Body of pancreas (tissue), 4 donors: Measurements from ENCODE around the gene ZNF154. TPM values are rescaled to one million over a fixed set of nuclear protein-coding genes. Genes with fewer than 3 reads are reported as not detected.

Experiments
- ATAC-seq: fragments of 150-250 bp; one replicate; pipeline ENCODE4 v1.9.1; 2016
- DNase-seq, 4 donors: peaks; one replicate each; pipeline ENCODE4 v3.0.0-alpha.2; 2019
- H3K27ac ChIP-seq, 4 donors: fragments of 200-600 bp; sonication (generic); 1 replicate in 3 of 4; 2 replicates in 1 of 4; pipeline versions ENCODE4 v1.5.1 to v1.6.1; 2016 to 2019; ENCODE audit warnings: mild to moderate bottlenecking in 1 of 4, mixed read lengths in 1 of 4, moderate library complexity in 1 of 4
- H3K27me3 ChIP-seq, 2 donors: fragments of 200-600 bp; sonication (generic); one replicate each; pipeline ENCODE4 v1.6.0; 2016; ENCODE audit warnings: mild to moderate bottlenecking in 1 of 2
- H3K36me3 ChIP-seq, 2 donors: fragments of 200-600 bp; sonication (generic); replicated peaks in 1 of 2; 2 replicates each; pipeline ENCODE4 v1.5.1; 2016; ENCODE audit warnings: low read depth in 2 of 2; ENCODE audit not compliant: insufficient read depth in 1 of 2
- H3K4me1 ChIP-seq: fragments of 200-600 bp; sonication (generic); one replicate; pipeline ENCODE4 v1.6.0; 2016
- H3K4me3 ChIP-seq, 2 donors: fragments of 200-600 bp; sonication (generic); 1 replicate in 1 of 2; 2 replicates in 1 of 2; pipeline ENCODE4 v1.5.1; 2016 to 2019
- H3K9me3 ChIP-seq, 3 donors: fragments of 200-600 bp; sonication (generic); 1 replicate in 2 of 3; 2 replicates in 1 of 3; pipeline ENCODE4 v1.5.1; 2016
- POLR2A ChIP-seq, 3 donors: fragments of 450-650 bp; IDR thresholded peaks; one replicate each; pipeline ENCODE4 v1.6.1; 2016; ENCODE audit warnings: antibody characterized with exemption in 3 of 3, mild to moderate bottlenecking in 2 of 3
- WGBS, 2 donors: methylation state at CpG; one replicate each; pipeline ENCODE4 v1.1.5; 2017; 5-methylcytosine and 5-hydroxymethylcytosine counted together
- intact Hi-C: fragments of 100-400 bp; cut with DNase I; formaldehyde crosslinking; loops from one replicate; pipeline ENCODE4 v1.15.1; 2023
- total RNA-seq, 2 donors: library from RNA; depleted of rRNA; stranded (reverse); fragments of >200 nt; gene quantifications; one replicate each; pipeline ENCODE4 v1.1.0, GENCODE V29; 2016
- TF ChIP-seq, protein P1 (sequence below), 7 experiments: fragments of 450-650 bp in 4 of 7; fragments of 200-600 bp in 3 of 7; sonication (generic) in 3 of 7; IDR thresholded peaks; one replicate each; pipeline ENCODE4 v1.5.1; 2016 to 2019; ENCODE audit warnings: antibody characterized with exemption in 7 of 7

Gene ZNF154
- 1 to 10 TPM; 2.1 to 2.6 TPM for total RNA-seq

- H3K36me3 ChIP-seq, result no peaks in the 10 kb centered on the region
- peak in 1 of 3 donors; percentile 36 for TF ChIP-seq POLR2A (IDR thresholded peaks at IDR 0.05)
- TF ChIP-seq, protein P1, sequence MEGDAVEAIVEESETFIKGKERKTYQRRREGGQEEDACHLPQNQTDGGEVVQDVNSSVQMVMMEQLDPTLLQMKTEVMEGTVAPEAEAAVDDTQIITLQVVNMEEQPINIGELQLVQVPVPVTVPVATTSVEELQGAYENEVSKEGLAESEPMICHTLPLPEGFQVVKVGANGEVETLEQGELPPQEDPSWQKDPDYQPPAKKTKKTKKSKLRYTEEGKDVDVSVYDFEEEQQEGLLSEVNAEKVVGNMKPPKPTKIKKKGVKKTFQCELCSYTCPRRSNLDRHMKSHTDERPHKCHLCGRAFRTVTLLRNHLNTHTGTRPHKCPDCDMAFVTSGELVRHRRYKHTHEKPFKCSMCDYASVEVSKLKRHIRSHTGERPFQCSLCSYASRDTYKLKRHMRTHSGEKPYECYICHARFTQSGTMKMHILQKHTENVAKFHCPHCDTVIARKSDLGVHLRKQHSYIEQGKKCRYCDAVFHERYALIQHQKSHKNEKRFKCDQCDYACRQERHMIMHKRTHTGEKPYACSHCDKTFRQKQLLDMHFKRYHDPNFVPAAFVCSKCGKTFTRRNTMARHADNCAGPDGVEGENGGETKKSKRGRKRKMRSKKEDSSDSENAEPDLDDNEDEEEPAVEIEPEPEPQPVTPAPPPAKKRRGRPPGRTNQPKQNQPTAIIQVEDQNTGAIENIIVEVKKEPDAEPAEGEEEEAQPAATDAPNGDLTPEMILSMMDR (IDR thresholded peaks at IDR 0.05), result no peak
- WGBS, 2 donors, result 2 to 4% methylated on average over 15 to 53 of the region's 53 CpGs
- peaks cover 0 to 42% (median 0%) of the 10 kb centered on the region in 3 donors for H3K9me3 ChIP-seq
- peak; percentile 85 for ATAC-seq
- intact Hi-C loops, result no loop called here
- peak within 1 kb of the TSS; percentile 56 to 81 (median 72) for H3K27ac ChIP-seq
- peak within 1 kb of the TSS in 1 of 2 donors; percentile 13 for H3K4me3 ChIP-seq
- no peaks in the 10 kb centered on the region for H3K27me3 ChIP-seq
- H3K4me1 ChIP-seq, result peaks cover 7% of the 10 kb centered on the region
- peak; percentile 28 to 39 (median 38) for DNase-seq
These were observed at the start of gene ZNF154 for GRCh38 chr19:57708641-57709361. TSS of gene ZNF154 (minus strand) at chr19:57709204. CDS start at chr19:57708971, 233 bp downstream.

DNA sequence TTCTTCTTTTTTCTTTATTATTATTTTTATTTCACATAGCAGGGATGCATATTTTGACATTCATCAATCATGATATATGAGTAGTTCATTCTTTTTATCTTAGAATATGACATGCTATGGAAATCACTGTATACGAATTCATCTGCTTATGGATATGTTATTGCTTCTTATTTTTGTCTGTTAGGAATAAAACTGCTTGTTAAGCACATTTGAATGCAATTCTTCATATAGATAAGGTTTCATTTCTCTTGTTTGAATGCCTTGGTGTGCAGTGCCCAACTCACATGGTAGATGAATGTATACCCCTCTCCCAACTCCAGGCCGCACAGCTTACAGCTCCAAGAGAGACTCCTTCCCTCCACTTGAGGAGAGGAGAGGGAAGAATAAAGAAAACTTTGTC is 48.9 kb upstream of the ZNF154 start:
- WGBS, 2 donors, result 93 to 96% methylated on average over 2 of the region's 2 CpGs
- no peaks in the 10 kb centered on the region for H3K4me1 ChIP-seq
- peaks cover 18 to 25% of the 10 kb centered on the region in 2 donors for H3K36me3 ChIP-seq
- intact Hi-C loops, result no loop called here
- DNase-seq, result no peak
- no peak for ATAC-seq
- no peak overlapping the region for H3K27ac ChIP-seq
- no peaks in the 10 kb centered on the region for H3K27me3 ChIP-seq
- no peak overlapping the region for H3K4me3 ChIP-seq
- peaks cover 0 to 46% (median 0%) of the 10 kb centered on the region in 3 donors for H3K9me3 ChIP-seq
- TF ChIP-seq, protein P1 (IDR thresholded peaks at IDR 0.05), result no peak
- no peak for TF ChIP-seq POLR2A (IDR thresholded peaks at IDR 0.05)

- peaks cover 0 to 67% (median 0%) of the 10 kb centered on the region in 3 donors for H3K9me3 ChIP-seq
- intact Hi-C loops, result no loop called here
- no peaks in the 10 kb centered on the region for H3K4me1 ChIP-seq
- peaks cover 37 to 39% of the 10 kb centered on the region in 2 donors for H3K36me3 ChIP-seq
- no peak overlapping the region for H3K4me3 ChIP-seq
- H3K27ac ChIP-seq, result no peak overlapping the region
- H3K27me3 ChIP-seq, result no peaks in the 10 kb centered on the region
- 81 to 99% methylated on average over 4 of the region's 4 CpGs for WGBS, 2 donors
- DNase-seq, result no peak
- no peak for ATAC-seq
- no peak for TF ChIP-seq POLR2A (IDR thresholded peaks at IDR 0.05)
- TF ChIP-seq, protein P1 (IDR thresholded peaks at IDR 0.05), result no peak
These were observed 46.0 kb upstream of the ZNF154 start for GRCh38 chr19:57755031-57755430.

- intact Hi-C loops, result no loop called here
- WGBS, 2 donors, result 86 to 97% methylated on average over 10 of the region's 10 CpGs
These were observed 45.2 kb upstream of the ZNF154 start for GRCh38 chr19:57754091-57754673.

More at GRCh38 chr19:57754091-57754673, 45.2 kb upstream of the ZNF154 start:
- peaks cover 0 to 66% (median 0%) of the 10 kb centered on the region in 3 donors for H3K9me3 ChIP-seq
- DNase-seq (no peak), ATAC-seq (no peak)
- no peaks in the 10 kb centered on the region for H3K4me1 ChIP-seq
- no peak for TF ChIP-seq POLR2A (IDR thresholded peaks at IDR 0.05)
- TF ChIP-seq, protein P1 (IDR thresholded peaks at IDR 0.05), result no peak
- no peak overlapping the region for H3K4me3 ChIP-seq
- H3K27ac ChIP-seq, result no peak overlapping the region
- H3K36me3 ChIP-seq, result peaks cover 36 to 39% of the 10 kb centered on the region in 2 donors
- no peaks in the 10 kb centered on the region for H3K27me3 ChIP-seq
